Mesangial cell (primary cell): ENCODE results near the gene FAM110C. TPM values are rescaled to one million over a fixed set of nuclear protein-coding genes. Genes with fewer than 3 reads are reported as not detected.

Experiments
- total RNA-seq: library from RNA; depleted of rRNA; stranded (reverse); fragments of >200 nt; gene quantifications from 2 replicates; pipeline ENCODE4 v1.2.3, GENCODE V29; 2015

FAM110C gene, protein sequence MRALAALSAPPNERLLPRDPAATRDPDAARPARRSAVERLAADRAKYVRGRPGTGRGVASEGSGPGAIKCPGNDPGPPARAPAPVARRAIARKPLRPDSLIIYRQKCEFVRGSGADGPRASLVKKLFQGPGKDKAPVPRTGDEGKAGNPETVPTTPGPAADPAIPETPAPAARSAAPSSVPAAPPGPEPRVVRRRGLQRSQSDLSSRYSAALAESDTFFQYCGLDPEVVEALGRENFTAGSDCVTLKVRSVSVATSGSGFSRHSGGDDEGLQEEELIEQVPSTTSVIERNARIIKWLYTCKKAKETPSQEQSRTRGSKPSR
- total RNA-seq, result 0.33 and 2.9 TPM in 2 replicates

DNA sequence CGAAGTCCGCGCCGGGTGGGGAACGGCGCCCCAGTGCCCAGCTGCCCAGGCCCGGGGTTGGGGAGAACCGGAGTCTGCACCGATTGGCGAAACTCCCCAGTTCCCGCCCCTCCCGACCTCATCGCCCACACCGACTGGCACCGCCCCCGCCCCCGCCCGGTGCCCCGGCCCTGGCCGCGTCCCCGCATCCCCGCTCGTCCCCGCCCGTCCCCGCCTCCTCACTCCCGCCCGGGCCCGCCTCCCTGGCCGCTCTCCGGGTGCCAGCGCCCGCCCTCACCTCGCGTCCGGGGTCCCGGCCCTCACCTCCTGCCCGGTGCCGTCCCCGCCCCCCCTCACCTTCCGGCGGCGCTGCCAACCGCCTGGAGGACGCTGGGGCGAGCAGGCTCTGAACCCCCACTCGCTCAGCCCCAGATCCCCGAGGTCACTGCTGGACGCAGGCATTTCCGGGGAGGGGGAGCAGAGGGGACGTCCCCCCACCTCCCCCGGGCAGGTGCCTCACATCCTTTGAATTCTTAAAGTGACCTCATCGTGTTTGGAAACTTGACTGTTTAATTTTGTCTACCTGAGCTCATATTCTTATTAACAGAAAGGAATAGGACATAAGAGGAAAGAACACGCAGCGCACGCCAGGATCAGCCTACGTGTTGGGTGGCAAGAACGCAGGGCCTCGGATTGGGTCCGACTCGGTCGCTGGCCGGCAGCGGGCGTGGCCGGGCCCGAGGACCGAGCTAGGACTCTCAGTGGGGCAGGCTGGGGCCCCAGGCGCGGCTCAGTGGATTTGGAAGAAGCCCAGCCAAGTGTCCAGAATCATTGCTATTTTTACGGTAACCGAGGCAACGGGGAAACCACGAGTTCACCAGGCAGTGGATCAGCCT lies at the start of gene FAM110C:
Gene FAM110C, minus strand, starts transcription at position 35 of the 875 bp plus-strand sequence. CDS start 120 bp downstream, outside the sequence.

Other genes starting within 250 kb of the FAM110C start
- gene SH3YL1, start 217.5 kb upstream of the FAM110C start, total RNA-seq, result 4.2 and 20.3 TPM in 2 replicates
- 62.4 and 66.2 TPM in 2 replicates for gene ACP1, start 218.4 kb upstream of the FAM110C start, total RNA-seq
- 0.25 TPM in 1 of 2 replicates, not detected in the other for gene ALKAL2, start 241.6 kb upstream of the FAM110C start, total RNA-seq